ENCODE data around the gene EPO.
A peak's percentile ranks its signal among the peaks of the same experiment; 100 is the strongest.
"Not testable (repeated sequence)": the region's sequence is repeated elsewhere in the genome, so short reads cannot be mapped to it uniquely, and the experiment has no call there.

The EPO gene

DNA sequence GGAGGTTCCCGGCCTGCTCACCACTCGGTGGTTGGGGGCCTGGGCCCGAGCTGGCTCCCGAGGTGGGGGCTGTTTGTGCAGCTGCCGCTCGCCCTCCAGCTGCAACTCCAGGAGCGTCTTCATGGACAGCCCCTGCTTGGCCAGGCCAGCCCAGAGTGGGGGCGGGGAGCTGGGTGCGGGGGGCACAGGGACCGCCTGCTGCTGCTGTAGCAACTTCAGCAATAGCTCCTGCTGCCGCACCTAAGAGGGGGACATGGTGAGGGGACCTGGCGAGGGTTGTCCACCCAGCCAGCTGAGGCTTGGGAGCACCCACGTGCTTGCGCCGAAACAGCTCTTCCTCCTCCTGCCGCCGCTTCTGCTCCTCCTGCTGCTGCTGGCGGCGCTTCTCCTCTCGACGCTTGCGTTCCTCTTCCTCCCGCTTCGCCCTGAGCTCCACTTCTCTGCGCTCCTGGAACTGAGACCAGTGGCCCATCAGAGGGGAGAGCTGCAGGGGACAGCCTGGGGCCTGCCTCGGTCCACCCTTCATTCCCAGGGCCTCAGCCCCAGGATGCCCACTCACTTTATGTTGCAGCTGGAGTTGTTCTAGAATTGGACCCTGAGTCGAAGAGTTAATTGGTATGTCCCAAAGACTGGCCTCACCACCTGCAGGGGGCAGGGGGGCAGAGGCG lies 37.1 kb upstream of the EPO start:
- no peak for DNase-seq (ENCODE audit: low read depth)

DNA sequence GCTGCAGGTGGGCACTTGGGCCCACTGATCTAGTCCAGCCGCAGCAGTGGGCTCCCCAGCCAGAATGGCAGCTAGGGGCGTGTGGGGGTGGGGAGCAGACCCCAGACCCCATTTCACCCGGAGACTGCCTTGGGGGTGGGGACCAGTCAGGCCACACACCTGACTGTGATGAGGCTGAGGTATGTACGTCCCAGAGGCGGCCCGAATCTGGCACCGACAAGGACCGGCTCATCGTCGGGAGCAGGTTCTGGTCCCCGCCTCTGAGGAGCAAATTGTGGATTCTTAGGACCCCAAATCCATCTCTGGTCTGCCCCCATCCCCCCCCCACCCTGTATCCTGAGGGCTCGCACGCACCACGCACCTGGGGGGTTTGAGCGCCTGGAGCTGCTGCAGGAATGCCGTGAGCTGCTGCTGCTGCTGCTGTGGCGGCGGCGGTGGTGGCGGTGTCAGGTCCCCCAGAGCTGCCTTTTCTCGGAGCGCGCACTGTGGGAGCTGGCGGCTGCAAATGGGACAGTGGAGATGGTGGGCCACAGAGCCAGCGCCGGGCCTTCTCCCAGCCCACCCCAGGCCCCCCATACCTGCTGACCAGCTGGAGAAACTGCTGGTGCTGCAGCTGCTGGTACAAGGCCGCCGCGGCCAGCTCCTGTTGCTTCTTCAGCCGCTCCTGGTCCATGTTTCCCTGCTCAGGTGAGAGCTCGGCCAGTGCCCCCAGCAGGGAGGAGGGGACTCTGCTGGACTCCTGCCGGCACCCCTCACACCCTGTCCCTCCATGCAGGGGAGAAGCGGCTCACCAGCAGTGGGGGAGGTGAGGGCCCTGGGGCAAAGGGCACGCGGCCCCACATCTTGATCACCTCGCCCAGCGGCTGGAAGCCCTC lies 36.4 kb upstream of the EPO start:
- DNase-seq (ENCODE audit: low read depth) = no peak

DNA sequence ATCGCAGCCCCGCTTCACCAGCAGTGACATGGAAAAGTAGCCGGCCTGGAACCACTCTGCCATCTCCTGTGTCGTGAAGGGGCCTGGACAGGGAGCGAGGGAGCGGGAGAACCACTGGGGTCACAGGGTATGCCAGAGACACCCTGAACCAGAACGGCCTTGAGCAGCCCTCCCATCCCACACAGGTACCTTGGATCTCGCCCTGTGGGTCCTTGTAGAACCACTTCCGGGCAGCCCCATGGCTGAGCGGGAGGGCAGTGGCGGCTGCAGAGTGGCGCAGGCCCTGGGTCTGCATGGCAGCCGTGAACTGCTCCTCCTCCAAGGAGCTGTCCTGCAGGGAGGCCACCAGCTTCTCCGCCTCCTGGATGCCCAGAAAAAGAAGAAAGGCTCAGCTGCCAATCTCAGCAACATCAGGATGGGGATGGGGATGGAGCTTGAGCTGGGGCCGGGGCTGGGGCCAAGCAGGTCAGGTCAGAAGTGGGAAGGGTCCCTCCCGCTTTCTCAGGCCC lies 35.7 kb upstream of the EPO start:
- no peak for DNase-seq (ENCODE audit: low read depth)

DNA sequence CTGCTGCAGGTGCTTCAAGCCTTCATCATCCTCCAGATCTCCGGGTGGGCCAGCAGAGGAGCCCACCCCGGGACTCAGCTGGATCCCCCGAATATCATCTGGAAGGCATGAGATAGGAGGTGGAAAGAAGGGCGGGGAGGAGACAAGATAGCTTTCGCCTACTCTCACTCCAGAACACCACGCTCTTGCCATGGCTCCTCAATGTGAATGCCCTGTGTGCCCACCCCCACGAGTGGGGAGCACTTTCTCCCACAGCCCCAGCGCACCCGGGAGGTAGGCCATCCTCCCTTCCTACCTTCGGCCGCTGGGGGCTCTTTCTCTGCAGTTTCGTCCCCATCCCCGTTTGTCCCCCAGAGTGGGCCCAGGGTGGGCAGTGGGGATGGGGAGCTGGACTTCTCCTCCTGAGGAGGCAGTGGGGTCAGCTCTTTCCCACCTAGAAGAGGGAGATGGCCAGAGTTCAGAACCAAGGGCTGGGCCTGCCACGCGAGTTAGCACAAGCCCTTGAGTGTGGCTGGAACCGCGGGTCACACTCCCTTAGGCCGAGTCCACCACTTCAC lies 35.1 kb upstream of the EPO start:
- no peak for DNase-seq (ENCODE audit: low read depth)

DNA sequence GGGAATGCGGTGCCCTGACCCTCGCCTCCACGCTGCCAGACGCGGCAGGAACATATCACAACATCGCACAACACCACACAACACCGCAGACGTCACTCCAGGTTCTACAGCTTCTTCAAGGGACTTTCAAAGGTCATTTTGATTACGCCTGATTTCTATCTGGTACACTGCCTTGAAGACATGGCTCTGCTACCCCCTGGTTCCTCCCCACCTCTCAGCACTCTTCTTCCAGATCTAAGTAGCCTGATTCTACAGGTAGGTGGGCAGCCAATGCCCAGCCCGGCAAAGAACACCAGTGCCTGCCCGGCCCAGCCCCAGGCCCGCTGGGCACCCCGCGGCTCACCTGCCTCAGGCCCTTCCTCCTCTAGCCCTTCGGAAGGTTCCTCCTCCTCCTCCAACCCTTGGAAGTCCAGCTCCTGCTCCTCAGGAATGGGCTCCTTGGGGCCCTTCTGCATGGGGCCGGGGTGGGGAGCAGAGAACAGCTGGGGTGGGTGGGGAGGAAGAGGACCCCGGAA lies 34.6 kb upstream of the EPO start:
- no peak for DNase-seq (ENCODE audit: low read depth)

DNA sequence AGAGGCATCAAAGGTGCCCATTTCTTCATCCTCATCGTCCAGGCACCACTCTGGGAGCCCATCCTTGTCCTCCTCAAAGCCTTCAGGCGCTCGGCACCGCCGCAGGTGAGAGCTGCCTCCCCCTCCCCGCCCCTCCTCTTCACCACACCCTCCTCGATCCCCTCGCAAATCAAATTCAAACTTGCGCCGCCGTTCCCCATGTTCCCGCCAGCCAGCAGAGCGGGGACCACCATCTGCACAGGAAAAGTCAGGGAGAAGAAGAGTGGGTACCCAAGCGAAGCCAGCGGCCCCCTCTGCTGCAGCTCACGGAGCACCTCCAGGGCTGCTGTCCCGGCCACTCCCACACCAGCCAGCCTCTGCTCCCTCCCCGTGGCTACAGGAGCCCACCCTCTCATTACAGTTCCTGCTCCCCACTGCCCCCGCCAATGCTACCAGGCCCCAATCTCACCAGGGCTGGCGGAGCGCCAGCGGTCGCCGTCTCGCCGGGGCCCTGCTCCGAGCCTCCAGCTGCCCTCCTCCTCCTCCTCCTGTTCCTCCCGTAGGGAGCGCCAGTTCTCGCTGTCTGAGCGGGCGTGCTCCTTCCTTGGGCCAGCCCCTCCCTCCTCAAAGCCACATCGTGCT lies 34.0 kb upstream of the EPO start:
- DNase-seq (ENCODE audit: low read depth) = no peak

DNA sequence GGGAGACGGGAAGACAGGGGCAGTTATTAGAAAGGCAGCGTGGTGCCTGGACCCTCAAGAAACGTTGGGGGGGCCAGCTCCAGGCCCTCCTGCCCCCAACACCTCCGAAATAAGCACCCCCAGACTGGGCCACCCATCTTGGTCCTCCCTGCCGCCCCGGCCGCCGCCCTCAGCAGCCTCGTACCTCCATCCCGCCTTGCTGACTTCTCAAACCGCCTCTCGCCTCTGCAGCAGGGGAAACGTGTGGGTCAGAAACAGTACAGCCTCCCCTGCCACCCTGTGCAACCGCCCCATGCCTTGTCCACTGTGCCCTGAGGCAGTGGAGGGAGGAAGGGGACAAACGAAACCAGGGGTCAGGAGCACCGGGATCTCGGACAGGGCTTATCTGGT lies 33.5 kb upstream of the EPO start:
- no peak for DNase-seq (ENCODE audit: low read depth)

DNA sequence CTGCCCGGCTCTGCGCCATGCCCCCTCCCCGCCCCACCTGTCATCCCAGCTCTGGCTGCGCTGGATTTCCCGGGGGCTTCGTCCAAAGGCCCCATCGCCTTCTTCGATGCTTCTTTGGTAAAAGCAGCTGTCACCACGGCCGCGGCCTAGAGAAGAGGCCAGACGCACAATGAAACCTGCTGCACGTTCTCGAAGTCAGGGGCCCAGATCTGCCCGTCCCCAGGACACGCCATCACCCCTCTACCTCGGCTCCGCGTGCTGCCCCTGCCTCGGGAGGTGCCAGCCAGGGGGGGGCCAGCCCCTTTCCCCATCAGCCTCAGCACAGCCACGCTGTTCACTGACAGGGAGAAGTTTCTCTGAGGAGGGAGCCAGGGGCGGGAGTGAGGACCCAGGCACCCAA lies 33.0 kb upstream of the EPO start:
- no peak for DNase-seq (ENCODE audit: low read depth)

DNA sequence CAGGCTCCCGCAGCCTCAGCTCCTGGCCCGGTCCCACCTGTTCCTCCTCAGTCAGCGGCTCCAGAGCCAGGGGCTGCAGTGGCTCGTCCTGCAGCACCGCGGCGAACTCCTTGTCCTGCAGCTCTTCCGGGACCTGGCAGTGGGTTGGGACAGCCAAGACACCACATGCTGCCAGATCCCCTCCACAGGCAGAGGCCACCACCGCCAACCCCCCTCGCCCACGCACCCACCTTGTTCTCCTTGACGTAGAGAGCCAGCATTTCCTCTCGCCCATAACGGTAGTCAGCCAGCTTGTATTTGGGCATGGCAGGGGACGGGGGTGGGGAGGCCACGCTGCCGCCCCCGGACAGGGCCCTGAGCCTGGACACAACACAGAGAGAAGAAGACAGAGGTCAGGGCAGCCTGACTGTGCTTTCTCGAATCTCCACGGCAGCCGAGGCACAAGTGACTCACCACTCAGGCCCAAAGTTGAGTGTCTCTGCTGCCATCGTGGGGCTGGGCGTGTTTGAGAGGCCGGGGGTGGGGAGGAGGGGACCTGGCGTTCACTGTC lies 32.4 kb upstream of the EPO start:
- no peak for DNase-seq (ENCODE audit: low read depth)

DNA sequence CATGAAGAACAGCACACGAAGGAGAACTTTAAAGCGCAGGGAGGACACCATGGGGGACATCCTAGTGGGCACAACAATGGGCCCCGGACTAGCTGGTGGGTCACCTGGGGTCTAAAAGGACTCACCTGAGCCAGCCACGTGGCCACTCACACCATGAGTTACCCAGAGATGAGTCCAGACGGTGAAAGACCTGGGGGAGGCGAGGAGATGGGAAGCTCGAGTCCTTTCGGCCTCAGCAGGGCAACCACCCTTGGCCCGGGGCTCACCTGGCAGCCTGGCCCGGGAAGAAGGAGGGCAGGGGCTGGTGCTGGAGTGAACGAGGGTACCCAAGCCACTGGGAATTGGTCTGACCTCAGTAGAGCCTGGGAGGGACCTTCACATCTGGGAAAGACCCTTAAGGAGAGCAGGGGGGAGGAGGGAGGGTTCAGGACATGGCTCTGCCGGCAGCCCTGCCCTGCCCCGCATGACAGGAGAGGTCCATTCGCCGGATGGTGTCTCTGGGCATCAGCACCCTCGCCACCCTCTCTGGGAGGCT lies 31.9 kb upstream of the EPO start:
- DNase-seq (ENCODE audit: low read depth) = no peak

DNA sequence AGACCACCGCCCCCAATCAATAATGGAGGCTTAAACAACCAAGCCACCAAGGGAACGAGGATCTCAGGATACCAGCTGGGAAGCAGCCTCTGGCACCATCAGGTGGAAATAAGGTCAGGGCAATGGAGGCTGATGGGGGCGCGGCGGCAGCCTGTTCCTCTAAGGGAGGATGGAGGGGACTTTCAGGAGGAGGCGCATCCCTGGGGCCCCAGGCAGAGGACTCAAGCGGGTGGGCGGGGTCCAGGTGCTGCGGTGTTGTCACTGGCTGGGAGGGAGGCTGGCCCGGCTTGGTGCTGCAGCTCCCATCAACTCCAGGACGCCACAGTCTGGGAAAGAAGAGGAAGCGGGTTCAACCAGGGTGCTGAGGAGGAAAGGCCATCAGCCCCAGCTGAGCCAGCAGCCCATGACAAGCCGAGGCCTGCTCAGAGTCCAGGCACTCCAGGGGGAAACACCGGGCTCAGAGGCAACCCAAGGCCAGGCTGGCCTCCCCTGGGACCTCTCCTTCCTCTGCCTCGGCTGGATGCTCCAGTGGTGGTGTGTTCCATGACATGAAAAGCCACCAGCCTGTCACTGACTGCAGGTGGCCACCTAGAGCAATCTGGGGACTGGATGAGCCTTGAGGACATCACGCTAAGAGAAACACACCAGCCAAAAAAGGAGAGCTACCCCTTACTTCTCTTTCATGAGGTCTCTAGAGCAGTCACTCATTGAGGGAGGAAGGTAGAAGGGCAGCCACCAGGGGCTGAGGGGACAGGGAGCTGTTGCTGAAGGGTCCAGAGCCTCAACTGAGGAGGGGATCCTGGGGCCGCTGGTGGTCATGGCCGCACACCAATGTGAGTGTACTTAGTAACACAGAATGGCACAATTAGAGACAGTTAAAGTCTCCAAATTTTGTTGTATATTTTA lies 30.8 kb upstream of the EPO start:
- no peak for DNase-seq (ENCODE audit: low read depth)

DNA sequence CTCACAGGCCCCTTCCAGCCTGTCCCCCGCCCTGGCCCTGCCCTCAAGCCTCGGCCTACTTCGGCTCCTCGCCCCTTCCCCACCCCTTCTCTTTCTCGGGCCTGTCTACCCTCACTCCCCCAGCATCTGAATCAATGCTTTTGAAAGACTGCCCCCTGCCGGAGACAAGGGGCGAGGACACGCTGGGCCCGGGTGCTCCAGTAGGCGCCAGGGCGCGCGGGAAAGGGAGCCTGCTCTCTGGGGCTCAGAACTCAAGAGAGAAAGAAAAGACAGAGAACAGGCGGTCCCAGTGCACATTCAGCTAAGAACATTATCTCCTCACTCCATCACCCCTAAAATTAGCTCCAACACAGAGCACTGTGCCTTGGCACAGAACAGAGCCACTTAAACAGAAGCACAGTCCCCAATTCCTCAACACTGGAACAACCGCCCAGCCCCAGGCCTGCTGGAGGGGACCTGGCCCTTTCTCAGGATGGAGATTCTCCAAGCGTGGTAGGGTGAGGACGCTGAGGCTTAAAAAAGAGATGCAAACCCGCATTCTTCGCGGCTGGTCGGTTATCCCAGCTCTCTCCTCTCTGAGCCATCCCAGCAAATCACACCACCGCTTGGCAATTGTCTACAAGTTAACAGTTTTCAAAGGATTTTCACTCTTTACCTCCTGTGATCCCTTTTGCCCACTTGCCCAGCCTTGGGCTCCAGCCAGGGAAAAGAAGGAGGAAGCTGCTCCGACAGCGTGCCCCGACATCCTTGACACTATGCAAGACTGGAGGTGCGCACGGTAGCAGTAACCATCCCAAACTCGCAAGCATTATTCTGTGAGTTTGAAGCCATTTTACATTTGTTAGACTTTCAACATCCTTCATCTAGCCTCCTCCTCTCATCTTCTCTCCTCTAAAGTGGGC lies 28.3 kb upstream of the EPO start:
- DNase-seq (ENCODE audit: low read depth) = peak; percentile 74

DNA sequence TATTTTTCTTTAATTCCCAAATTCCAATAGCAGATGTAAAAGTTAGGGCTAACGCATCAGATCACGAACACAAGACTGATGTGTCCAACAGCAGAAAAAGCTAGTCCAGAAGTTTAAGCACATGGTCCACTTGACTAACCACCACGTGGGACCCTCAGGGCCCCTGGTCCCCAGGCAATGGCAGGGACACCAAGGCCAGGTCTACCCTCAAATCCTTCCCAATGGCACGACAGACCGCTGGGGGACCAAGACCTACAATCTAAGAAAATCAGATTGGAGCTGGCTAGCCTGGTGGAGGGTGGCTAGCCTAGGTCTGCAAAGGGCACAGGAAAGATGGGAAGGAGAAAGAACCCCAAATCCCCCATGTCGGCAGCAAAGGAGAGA lies 27.7 kb upstream of the EPO start:
- no peak for DNase-seq (ENCODE audit: low read depth)

DNA sequence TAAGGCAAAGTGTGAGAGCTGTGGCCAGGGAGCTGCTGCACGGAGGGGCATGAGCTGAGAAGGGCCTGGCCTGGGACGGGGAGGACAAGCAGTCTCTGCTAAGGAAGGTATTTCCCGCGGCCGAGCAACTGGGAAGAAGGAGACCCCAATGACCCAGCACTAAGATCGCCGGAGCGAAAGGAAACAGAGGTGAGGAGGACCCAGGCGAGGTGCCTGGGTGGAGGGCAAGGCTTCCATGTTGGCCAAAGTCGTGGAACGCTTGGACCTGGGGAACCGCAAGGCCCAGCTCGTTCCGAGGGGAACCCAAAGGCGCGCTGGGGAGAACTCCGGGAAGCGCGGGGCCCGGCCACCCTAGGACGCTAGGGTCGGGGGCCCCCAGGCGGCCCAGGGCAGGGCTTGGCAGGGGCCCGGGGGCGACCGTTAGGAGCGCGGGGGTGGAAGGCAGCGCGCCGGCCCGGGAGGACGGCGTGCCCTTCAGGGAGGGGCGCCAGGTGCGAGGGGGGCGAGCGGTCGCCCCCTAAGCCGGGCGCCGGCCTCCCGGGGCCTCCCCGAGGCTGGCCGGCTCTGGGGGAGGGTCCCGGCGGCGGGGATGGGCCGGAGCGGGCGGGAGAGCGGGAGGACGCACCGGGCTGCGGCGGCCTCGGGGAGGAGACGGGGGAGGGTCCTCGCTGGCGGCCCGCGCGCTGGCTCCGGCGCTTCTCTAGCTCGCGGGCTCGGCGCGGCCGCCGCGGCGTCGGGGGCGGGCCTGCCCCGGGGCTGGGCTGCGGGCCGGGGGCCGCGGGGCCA lies 26.8 kb upstream of the EPO start:
- no peak for DNase-seq (ENCODE audit: low read depth)

DNA sequence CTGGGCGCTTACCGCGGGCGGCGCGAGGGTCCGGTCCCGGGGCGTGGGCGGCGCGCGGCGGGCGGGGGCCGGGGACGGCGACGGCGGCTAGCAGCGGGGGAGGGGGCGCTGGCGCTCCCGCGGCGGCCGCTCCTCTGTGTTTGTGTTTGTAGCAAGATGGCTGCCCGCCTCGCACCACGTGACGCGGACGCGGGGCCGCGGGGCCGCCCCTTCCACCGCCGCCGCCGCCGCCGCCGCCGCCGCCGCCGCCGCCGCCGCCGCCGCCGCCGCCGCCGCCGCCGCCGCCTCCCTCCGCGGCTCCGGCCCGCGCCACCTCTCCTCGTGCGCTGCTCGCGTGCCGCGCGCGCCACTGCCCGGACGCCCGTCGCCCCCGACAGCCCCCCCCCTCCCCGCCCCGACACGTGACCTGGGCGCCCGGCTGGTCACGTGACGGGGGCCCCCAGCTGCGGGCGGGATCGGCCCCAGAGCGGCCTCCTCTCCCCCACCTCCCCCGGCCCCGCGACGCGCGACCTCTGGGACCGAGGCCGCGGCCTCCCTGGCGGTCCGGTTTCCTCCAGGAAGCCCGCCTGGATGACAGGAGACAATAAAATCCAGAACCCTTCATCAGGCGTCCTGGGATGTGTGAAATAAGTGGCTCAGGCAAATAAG lies 26.0 kb upstream of the EPO start, which contains the start of gene GIGYF1:
TSS of gene GIGYF1 (minus strand) at position 153 of the 648 bp plus-strand sequence. CDS start 6,012 bp downstream, outside the sequence.
- DNase-seq (ENCODE audit: low read depth) = peak; percentile 49

DNA sequence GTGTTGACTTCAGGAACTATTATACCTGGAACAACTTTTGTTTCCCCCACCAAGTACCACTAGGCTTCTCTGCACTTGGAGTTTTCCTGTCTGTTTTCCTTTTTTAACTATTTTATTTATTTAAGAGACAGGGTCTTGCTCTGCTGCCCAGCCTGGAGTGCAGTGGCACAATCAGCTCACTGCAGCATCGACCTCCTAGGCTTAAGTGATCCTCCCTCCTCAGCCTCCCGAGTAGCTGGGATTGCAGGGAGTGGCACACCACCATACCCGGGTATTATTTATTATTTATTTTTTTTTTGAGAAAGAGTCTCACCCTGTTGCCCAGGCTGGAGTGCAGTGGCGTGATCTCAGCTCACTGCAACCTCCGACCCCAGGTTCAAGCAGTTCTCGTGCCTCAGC lies 24.1 kb upstream of the EPO start:
- no peak for DNase-seq (ENCODE audit: low read depth)

DNA sequence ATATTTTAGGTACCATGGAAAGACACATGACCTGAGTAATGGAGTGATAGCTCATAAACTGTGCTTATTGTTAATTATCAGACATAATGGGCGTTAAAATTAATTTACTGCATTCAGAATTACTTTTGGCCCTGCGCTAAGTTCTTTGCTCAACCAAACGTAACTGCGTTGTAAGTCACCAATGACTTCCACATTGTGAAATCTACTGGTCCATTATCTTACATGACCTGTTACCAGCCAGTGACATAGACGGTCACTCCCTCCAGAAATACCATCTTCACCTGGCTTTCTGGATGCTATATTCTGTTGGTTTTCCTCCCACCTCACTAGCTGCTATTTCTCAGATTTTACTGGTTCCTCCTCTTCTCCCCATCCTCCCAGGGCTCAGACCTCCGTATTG lies 21.2 kb upstream of the EPO start:
- DNase-seq (ENCODE audit: low read depth) = no peak

DNA sequence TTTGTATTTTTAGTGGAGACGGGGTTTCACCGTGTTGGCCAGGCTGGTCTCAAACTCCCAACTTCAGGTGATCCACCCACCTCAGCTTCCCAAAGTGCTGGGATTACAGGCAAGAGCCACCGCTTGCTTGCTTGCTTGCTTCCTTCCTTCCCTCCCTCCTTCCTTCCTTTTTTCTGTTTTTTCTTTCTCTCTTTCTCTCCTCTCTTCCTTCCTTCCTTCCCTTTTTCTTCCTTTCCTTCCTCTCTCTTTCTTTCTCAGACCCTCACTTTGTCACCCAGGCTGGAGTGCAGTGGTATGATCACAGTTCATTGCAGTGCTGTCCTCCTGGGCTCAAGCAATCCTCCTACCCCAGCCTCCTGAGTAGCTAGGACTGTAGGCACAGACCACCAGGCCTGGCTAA lies 19.2 kb upstream of the EPO start:
- not testable (repeated sequence) for DNase-seq (ENCODE audit: low read depth)
